Femur (tissue), 1 donor: Measurements from ENCODE around the gene RUNDC3A.
"Not testable (repeated sequence)": the region's sequence is repeated elsewhere in the genome, so short reads cannot be mapped to it uniquely, and the experiment has no call there.

Experiments
- DNase-seq: peaks from one replicate; pipeline ENCODE4 v3.0.0-alpha.2; 2017

Gene RUNDC3A

DNA sequence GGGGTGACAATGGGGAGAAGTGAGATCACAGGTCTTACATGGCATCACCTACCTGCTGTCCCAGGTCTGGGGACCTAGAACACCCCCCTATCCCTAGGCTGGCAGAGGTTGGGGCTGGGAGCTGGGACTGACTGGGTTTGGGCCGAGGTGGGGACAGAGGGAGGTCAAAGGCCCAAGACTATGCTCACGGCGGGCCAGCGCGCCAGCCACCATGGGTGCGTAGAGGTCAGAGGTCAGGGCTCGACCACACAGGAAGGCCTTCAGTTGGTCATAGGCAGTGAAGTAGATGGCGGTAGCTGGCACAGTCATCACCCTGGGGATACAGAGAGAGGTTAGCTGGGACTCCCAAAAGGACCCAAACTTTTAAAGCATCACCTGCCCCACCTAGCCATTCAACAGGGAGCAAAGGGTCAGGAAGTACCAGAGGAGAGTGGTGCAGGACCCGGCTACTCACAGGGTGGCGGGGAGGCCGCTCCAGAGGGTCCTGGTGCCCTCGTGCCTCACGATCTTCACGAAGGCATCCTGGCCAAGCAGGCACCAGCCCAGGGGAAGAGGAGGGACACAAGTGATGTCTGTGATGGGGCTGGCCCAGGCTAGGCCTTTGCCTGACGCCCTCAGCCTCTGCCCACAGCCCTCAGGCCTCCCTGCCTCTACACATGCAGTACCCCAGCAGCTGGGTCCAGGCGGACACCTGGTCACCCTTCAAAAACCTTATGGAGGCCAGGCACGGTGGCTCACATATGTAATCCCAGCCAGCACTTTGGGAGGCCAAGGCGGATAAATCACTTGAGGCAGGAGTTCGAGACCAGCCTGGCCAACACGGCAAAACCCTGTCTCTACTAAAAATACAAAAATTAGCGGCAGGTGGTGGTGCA, 13.1 kb downstream of the RUNDC3A start:
- no peak for DNase-seq

DNA sequence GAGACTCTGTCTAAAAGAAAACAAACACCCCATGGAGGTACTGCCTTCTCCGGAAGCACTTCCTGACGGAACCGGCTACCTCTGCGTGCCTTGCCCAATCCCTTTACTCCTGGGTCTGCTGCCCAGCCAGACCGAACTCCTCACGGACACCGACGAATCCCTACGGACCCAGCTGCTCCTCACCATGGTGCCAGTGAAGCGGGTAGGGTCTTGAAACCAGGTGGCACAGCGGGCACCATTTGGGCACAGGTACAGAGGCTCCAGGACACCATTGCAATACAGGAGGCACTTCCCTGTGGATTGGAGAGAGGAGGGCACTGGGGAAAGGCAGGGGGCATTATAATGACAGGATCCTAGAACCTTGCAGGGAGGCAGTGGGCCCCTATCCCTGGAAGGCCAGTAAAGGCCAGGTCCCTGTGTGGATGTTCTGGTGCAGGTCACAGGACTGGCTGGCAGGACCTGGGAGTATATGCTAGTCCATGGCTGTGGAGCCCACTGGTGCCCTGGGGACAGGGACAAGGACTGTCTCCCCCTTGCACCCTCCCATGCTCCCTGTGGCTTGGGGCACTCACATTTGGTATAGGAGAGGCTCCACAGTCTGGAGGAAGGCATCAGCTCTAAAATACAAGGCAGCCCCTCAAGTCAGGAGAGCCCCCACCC, 14.0 kb downstream of the RUNDC3A start:
- DNase-seq: no peak

DNA sequence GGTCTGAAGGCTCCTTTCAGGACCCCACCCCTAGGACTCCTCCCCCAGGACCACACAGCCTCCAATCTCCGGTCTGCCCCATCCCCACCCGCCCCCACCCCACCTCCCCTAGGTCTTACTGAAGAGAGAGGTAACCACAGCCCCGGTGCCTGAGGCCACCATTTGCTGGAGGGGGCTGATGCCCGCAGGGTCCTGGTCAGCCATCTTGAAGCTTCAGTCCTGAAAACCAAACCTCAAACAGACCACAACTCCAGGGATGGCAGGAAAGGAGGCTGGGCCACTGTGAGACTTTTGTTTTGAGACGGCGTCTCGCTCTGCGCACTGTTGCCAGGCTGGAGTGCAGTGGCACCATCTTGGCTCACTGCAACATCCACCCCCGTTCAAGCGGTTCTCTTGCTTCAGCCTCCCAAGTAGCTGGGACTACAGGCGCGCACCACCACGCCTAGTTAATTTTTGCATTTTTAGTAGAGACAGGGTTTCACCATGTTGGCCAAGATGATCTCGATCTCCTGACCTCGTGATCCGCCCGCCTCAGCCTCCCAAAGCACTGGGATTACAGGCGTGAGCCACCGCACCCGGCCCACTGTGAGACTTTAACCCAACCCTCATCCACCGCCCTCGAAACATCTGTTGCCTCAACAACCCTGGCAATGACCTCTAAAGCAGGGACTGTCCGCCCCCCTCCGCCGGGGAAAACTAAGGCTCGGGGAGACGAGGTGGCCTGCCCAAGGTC, 15.1 kb downstream of the RUNDC3A start:
- DNase-seq: no peak

DNA sequence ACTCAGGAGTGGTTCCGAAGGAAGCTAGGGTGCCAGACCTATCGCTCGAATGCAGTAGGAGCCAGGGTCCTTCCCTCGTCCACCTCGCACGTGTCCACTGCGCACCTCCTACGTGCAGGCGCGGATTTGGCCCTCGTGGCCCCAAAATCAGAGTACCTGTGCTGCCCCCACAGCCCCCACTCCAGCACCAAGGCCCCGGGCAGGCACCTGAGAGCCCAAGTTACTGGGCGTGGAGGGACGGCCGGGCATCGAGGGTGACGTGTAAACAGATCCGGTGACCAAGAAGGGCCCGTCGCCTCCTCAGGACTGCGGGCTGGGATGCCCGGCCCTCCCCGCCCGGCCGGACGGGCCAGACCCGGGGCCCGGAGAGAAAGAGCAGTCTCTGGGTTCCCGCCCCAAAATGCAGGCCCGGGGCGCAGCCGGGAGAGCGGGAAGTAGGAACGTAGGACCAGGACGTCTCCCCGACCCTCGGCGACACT, 15.7 kb downstream of the RUNDC3A start:
- no peak for DNase-seq

DNA sequence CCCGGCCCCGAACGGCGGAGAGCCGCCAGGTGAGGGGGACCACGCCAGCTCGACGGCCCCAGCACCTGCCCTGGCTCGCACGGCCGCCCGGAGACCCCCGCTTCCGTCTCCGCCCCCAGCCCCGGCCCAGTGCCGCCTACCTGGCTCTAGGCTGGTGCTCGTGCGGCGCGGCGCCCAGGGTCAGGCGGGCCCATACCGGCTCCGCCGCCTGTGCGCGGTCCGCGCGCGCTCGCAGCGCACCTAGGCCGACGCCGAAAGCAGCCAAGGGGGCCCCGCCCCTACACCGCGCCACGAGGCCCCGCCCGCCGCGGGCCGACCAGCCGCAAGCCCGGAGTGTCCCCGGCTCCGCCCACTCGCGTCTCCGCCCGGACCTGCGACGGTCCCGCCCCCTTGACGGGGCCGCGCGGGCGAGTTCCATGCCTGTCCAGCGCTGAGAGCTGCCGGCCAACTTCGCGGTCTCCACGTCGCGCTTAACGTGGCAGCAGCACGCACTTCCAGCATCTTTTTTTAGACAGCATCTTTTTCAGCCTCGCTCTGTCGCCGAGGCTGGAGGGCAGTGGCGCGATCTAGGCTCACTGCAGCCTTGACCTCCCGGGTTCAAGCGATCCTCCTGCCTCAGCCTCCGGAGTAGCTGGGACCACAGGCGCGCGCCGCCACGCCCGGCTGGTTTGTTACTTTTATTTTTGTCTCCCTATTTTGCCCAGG, 16.3 kb downstream of the RUNDC3A start, which contains the start of gene SLC25A39:
TSS of gene SLC25A39 (minus strand) at position 253 of the 705 bp plus-strand sequence. CDS start 1,261 bp downstream, outside the sequence.
- DNase-seq: peak; percentile 96

DNA sequence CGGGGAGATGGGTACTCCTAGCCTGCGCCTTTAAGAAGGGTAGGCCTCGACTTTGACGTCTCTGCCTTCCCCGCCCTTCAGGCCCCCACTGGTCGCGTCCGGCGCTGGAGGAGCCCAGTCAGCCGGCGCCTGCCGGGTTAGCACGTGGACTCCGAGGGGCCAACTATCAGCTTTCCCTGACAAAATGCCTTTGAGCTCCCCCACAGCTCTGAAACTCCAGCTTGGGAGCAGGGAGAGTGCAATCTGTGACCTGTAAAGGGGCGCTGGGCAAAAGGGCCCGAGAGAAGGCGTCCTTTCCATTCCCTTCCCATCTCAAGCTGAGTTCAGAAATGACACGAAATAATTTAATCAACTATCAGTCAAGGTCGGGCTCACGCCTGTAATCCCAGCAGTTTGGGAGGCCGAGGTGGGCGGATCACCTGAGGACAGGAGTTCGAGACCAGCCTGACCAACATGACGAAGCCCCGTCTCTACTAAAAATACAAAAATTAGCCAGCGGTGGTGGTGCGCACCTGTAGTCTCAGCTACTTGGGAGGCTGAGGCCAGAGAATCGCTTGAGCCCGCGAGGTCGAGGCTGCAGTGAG, 18.6 kb downstream of the RUNDC3A start:
- peak; percentile 98 for DNase-seq

DNA sequence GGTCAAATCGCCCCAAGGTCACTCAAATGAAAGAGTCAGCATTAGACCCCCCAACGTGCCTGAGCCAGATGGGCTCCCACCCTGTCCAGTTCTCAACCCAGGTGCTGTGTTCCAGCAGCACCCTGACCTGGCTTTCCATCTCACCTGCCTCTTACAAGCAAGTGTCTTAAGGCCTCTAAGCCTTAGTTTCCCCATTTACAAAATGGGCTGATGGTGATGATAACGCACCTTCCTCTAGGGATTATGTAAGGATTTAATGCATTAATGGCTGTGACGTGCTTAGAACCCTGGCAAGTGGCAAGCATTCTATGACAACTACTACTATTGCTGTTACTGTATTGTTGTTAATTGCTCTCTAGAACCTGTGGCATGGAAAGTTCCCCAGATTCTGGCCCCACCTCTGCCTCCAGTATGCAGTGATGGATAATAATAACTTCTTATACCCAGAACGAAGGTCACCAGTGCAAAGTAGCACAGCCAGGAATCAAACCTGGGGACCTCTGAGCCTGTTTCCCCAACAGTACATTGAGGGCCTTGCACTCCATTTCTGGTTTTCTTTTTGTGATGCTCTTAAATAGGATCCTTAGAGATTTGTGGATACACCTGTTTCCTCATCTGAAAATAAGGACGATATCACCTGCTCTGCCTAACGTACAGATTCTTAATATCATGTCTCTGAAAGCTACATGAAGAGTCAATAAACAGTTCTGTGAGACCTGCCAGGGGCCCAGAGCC, 19.5 kb downstream of the RUNDC3A start:
- DNase-seq: no peak

DNA sequence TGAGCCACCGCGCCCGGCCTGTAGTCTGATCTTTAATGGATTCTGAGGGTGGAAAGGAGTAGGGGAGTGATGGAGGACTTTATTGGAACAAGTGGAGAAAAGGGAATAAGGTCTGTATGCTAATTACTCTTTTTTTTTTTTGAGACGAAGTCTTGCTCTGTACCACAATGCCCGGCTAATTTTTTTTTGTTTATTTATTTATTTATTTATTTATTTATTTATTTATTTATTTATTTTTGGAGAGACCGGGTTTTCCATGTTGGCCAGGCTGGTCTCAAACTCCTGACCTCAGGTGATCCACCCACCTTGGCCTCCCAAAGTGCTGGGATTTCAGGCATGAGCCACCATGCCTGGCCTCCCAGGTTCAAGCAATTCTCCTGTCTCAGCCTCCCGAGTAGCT, 21.1 kb downstream of the RUNDC3A start:
- DNase-seq: not testable (repeated sequence)

DNA sequence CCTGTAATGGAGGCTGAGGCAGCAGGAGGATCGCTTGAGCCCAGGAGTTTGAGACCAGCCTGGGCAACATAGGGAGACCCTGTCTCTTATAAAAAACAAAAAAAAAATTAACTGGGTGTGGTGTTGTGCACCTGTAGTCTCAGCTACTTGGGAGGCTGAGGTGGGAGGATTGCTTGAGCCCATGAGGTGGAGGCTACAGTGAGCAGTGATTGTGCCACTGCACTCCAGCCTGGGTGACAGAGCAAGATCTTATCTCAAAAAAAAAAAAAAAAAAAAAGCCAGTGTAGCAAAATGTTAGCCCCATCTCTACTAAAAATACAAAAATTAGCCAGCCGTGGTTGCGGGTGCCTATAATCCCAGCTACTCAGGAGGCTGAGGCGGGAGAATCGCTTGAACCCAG, 21.9 kb downstream of the RUNDC3A start:
- DNase-seq: not testable (repeated sequence)

DNA sequence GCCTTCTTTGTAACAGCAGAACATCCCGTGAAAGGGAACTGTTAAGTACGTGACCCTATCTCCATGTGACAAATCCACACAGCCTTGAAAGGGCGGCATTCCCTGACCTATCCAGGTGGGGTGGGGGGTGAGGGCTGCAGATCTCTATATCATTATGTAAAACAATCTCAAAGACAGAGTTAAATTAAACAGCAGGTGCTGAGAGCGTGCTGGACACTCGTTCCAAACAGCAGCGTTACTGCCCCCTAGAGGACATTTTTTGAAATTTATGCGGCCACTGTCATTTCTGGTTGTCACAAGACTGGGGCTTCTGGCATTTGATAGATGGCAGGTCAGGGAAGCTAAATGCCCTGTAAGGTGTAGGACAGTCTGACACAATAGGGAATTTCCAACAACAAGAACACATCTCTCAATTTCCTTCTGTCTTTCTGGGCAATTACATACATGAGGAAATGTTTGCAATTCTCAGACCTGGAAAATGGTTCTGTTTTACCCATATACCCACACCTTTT, 22.9 kb downstream of the RUNDC3A start:
- DNase-seq: peak; percentile 79

DNA sequence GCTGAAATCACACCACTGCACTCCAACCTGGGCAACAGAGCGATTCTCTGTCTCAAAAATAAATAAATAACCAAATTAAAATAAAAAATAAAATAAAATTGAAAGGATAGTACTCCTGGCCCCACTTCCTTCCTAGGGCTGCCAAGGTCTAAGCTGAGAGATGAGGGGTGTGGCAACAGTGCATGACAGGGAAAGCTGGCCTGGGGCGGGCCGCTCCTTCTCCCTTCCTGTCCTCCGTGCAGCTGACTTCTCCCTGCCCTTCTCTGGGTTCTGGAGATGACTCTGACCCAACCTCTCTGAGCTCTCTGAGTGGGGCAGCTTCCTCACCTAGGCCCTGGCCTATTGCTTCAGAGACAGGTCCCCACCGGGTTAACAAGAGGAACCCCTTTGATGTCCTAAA, 25.0 kb downstream of the RUNDC3A start:
- no peak for DNase-seq

DNA sequence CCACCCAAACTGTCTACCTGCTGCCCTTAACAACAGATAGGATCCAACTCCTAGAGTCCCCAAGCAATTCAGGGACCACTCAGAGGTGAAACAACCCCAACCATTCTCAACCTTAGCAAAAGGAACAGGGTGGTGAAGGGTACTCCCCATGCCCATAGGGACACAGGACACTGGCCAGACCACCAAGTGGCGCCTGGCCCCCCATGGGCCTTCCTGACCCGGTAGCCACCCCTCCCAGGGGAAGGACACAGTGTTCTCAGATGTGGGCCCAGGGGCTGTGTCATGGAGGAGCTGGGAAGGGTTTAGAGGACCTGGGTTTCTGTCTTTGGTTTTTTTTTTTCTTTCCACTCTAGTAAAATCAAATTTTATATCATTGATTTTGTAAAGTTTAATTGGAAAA, 25.9 kb downstream of the RUNDC3A start:
- no peak for DNase-seq

DNA sequence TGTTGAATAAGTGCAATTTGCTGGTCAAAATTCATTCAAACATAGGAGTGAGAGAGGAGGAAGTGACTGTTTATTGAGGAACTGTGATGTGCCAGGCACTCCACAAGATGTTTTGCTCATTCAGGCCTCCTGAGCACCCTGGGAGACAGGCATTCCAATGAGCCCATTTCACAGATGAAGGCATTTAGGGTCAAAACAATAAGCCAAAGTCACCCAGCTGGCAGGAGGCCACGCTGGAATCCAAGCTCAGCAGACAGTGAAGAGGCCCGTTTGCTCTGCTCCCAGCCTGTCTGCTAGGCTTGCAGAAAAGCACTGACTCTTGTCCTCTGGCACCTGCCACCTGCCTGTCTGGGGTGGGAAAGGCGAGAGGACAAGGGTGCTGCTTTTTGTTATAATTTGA, 26.3 kb downstream of the RUNDC3A start:
- no peak for DNase-seq

DNA sequence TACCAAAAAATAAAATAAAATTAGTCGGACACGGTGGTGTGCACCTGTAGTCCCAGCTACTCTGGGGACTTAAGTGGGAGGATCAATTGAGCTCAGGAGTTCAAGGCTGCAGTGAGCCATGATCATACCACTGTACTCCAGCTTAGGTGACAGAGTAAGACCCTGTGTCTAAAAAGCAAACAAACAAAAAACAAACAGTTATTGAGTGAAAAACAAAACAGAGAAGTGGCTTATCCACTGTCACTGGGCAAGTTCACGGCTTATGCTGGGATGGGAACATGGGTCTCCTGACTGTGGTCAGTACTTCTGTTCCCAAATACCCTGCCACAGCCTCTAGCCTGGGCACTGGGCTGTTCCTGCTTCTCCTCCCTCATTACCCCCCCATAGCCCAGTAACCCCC, 27.2 kb downstream of the RUNDC3A start:
- DNase-seq: no peak

DNA sequence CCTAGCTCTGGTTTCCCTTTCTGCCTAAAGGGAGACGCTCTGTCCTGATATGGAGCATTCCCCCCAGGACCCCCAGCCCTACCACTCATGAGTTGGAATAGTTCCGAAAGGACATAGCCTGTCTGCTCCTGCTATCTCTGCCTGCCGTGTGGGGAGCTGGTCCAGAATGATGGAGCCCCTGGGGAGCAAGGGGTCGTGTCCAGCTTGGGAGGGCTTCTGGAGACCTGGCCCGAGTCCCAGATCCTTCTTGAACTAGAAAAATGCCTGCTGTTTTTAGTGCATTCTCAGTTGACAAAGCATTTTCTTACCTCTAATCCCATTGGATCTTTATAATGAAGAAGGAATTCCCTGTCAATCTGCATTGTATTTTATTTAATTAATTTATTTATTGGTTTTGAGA, 27.6 kb downstream of the RUNDC3A start:
- no peak for DNase-seq

DNA sequence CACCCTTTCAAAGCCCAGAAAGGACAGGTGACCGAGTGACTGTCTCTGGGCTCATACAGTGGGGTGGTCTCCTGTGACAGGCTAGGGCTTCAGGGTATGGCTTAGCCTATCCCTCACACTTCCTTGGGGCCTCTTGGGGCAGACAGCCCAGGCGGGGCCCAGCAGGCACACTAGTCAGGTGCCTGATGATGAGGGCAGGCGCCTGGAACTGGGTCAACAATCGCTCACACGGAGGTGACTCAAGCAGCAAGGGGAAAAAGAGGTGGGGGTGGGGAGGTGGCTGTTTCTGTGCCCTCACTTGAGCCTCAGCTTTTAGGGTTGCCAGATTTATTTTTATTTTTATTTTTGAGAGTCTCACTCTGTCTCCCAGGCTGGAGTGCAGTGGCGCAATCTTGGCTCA, 30.3 kb downstream of the RUNDC3A start:
- no peak for DNase-seq

DNA sequence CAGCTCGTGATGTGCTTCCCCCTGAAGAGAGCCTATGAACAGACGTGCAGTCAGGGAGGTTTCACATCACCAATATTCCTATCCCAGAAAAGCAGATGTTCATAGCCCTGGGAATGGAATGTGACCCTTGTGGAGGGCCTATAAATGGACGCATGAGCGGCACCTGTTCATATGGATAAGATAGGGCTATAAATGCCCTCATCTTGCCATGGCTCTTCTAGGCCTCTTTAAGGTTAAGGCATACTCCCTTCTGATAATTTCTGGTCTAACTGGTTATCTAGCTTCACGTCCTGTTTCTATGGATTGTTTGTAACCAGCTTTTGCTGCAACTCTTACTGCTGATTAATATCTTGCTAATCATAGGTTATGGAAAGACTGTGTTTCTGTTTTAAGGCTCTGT, 32.2 kb downstream of the RUNDC3A start:
- DNase-seq: not testable (repeated sequence)

DNA sequence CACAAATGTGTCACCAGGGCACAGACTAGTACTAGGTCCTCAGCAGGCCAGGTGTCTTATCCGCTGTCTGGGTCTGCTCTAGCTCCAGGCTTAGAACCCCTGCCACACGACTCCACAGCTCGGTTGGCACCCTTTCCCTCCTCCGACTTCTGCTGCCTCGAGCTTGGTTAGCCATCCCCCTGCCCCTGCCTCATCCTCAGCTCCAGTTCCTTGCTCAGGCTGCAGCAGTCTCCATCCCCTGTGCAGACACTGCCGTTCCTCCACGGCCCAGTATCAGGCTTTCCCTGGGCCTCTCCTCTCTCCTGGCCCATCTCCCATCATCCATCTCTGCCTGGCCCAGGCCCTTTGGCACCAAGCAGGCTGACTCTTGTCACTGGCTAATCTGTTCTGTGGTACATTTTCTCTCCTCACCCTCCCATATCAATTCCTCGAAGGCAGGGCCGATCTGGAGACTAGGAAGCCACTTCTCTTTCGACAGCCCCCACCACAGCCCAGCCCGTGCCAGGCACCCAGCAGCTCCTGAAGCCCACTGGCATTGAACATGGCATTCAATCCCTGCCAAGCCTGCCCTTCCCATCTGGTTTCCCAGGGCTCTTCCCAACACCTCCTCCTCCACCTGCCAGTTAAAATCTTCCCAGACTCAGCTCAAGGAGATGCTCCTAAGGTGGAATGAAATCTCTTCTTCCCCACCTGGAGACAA, 35.3 kb downstream of the RUNDC3A start:
- no peak for DNase-seq

DNA sequence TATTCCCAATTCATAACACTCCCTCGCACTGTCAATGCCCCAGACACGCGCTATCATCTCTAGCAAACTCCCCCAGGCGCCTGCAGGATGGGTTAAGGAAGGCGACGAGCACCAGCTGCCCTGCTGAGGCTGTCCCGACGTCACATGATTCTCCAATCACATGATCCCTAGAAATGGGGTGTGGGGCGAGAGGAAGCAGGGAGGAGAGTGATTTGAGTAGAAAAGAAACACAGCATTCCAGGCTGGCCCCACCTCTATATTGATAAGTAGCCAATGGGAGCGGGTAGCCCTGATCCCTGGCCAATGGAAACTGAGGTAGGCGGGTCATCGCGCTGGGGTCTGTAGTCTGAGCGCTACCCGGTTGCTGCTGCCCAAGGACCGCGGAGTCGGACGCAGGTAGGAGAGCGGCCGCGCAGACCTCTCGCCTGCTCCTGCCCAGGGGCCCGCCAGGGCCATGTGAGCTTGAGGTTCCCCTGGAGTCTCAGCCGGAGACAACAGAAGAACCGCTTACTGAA, 36.6 kb downstream of the RUNDC3A start, which contains the start of gene GRN:
TSS of gene GRN (plus strand) at position 364 of the 515 bp plus-strand sequence. CDS start 3,863 bp downstream, outside the sequence.
- DNase-seq: peak; percentile 98

DNA sequence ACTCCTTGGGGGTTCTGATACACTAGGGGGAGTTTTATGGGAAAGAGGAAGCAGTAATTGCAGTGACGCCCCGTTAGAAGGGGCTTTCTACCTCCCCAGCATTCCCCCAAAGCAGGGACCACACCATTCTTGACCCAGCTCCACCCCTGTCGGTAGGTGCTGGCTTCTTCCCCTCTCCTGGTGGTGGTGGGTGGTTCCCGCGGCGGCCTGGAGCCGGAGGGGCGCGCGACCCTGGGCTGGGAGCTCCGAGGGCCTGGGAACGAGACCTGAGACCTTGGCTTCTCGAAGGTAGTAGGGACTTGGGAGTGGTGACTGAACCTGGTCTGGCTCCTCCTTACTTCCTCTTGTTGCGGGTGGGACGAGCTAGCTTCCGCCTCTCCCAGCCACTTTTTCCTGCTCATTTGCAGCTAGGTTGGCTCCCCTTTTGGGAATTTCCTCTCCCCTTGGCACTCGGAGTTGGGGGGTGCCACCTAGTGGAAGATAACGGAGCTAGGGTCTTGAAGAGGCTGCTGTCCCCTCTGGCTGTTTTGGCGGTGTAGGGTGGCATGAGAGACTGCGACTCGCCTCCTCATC, 37.1 kb downstream of the RUNDC3A start:
- peak; percentile 73 for DNase-seq
